ENCODE data around the gene ZFHX3. TPM values are rescaled to one million over a fixed set of nuclear protein-coding genes. Genes with fewer than 3 reads are reported as not detected.

ZFHX3 gene
- total and polyA plus RNA-seq, 4 donors, result 1.5 to 5.9 (median 3.0) TPM

- Histone ChIP-seq H3K4me3 (ENCODE audit: low read depth in 1 of 3, low read length in 3 of 3) (no peak overlapping the region), H3K27ac (ENCODE audit: low read depth in 1 of 2, low read length in 2 of 2) (no peak overlapping the region), H3K9me3 (ENCODE audit: control insufficient read depth in 4 of 4, low read length in 3 of 4) (no peaks in the 10 kb centered on the region), H3K27me3 (ENCODE audit: control insufficient read depth in 4 of 4, insufficient read depth in 4 of 4, low read length in 3 of 4) (no peaks in the 10 kb centered on the region), H3K36me3 (ENCODE audit: control insufficient read depth in 4 of 4, insufficient read depth in 3 of 4, low read depth in 1 of 4, low read length in 3 of 4) (no peaks in the 10 kb centered on the region), H3K4me1 (ENCODE audit: control insufficient read depth in 4 of 4, insufficient read depth in 4 of 4, low read length in 3 of 4) (peaks cover 11 to 18% (median 16%) of the 10 kb centered on the region in 4 donors), H3K9ac (ENCODE audit: low read depth in 1 of 2, low read length in 2 of 2) (no peak overlapping the region)
- 74% methylated on average over 7 of the region's 7 CpGs for WGBS
- no peak for DNase-seq (ENCODE audit: low spot score)
- TF ChIP-seq FOXA2 (IDR thresholded peaks at IDR 0.05) (no peak), SP1 (IDR thresholded peaks at IDR 0.05) (no peak), FOXA1 (IDR thresholded peaks at IDR 0.05) (no peak), HNF4A (conservative IDR thresholded peaks at IDR 0.05) (no peak), ATF3 (IDR thresholded peaks at IDR 0.05) (no peak), RAD21 (IDR thresholded peaks at IDR 0.05) (no peak), RXRA (IDR thresholded peaks at IDR 0.05) (no peak), GABPA (IDR thresholded peaks at IDR 0.05 in 1 of 2, conservative IDR thresholded peaks at IDR 0.05 in 1 of 2) (no peak), YY1 (IDR thresholded peaks at IDR 0.05) (no peak), HNF4G (IDR thresholded peaks at IDR 0.05) (no peak), TAF1 (conservative IDR thresholded peaks at IDR 0.05) (no peak), NR2F2 (IDR thresholded peaks at IDR 0.05) (no peak)
- TF ChIP-seq, protein P1, sequence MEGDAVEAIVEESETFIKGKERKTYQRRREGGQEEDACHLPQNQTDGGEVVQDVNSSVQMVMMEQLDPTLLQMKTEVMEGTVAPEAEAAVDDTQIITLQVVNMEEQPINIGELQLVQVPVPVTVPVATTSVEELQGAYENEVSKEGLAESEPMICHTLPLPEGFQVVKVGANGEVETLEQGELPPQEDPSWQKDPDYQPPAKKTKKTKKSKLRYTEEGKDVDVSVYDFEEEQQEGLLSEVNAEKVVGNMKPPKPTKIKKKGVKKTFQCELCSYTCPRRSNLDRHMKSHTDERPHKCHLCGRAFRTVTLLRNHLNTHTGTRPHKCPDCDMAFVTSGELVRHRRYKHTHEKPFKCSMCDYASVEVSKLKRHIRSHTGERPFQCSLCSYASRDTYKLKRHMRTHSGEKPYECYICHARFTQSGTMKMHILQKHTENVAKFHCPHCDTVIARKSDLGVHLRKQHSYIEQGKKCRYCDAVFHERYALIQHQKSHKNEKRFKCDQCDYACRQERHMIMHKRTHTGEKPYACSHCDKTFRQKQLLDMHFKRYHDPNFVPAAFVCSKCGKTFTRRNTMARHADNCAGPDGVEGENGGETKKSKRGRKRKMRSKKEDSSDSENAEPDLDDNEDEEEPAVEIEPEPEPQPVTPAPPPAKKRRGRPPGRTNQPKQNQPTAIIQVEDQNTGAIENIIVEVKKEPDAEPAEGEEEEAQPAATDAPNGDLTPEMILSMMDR (IDR thresholded peaks at IDR 0.05; ENCODE audit: low read depth, low read length, missing input control), result no peak
- TF ChIP-seq, protein P2, sequence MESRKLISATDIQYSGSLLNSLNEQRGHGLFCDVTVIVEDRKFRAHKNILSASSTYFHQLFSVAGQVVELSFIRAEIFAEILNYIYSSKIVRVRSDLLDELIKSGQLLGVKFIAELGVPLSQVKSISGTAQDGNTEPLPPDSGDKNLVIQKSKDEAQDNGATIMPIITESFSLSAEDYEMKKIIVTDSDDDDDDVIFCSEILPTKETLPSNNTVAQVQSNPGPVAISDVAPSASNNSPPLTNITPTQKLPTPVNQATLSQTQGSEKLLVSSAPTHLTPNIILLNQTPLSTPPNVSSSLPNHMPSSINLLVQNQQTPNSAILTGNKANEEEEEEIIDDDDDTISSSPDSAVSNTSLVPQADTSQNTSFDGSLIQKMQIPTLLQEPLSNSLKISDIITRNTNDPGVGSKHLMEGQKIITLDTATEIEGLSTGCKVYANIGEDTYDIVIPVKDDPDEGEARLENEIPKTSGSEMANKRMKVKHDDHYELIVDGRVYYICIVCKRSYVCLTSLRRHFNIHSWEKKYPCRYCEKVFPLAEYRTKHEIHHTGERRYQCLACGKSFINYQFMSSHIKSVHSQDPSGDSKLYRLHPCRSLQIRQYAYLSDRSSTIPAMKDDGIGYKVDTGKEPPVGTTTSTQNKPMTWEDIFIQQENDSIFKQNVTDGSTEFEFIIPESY (IDR thresholded peaks at IDR 0.05), result no peak
- TF ChIP-seq, protein P3, sequence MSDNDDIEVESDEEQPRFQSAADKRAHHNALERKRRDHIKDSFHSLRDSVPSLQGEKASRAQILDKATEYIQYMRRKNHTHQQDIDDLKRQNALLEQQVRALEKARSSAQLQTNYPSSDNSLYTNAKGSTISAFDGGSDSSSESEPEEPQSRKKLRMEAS (IDR thresholded peaks at IDR 0.05), result no peak
- TF ChIP-seq, protein P4, sequence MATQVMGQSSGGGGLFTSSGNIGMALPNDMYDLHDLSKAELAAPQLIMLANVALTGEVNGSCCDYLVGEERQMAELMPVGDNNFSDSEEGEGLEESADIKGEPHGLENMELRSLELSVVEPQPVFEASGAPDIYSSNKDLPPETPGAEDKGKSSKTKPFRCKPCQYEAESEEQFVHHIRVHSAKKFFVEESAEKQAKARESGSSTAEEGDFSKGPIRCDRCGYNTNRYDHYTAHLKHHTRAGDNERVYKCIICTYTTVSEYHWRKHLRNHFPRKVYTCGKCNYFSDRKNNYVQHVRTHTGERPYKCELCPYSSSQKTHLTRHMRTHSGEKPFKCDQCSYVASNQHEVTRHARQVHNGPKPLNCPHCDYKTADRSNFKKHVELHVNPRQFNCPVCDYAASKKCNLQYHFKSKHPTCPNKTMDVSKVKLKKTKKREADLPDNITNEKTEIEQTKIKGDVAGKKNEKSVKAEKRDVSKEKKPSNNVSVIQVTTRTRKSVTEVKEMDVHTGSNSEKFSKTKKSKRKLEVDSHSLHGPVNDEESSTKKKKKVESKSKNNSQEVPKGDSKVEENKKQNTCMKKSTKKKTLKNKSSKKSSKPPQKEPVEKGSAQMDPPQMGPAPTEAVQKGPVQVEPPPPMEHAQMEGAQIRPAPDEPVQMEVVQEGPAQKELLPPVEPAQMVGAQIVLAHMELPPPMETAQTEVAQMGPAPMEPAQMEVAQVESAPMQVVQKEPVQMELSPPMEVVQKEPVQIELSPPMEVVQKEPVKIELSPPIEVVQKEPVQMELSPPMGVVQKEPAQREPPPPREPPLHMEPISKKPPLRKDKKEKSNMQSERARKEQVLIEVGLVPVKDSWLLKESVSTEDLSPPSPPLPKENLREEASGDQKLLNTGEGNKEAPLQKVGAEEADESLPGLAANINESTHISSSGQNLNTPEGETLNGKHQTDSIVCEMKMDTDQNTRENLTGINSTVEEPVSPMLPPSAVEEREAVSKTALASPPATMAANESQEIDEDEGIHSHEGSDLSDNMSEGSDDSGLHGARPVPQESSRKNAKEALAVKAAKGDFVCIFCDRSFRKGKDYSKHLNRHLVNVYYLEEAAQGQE (IDR thresholded peaks at IDR 0.05), result no peak
These were observed 105.9 kb downstream of the ZFHX3 start for GRCh38 chr16:72942021-72942420.

DNA sequence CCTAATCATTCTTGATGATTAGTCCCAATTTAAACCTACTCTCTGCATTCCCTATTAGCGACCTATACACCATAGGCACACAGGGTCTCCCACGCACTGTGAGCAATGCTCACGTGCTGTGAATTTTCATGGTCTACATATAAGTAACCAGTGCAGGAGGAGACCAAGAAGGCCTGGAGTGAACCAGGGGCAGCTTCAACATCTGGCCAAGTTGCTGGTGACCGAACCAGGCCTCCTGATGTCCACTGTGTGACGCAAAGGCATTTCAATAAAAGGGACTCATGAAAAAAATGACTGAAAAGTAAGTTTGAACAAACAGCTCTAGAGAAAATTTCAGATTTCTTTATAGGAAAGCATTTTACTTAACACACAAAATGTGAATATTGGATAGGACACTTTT lies 107.0 kb downstream of the ZFHX3 start:
- H3K36me3 ChIP-seq (ENCODE audit: control insufficient read depth in 4 of 4, insufficient read depth in 3 of 4, low read depth in 1 of 4, low read length in 3 of 4), result peaks cover 0 to 2% (median 0%) of the 10 kb centered on the region in 4 donors
- H3K4me1 ChIP-seq (ENCODE audit: control insufficient read depth in 4 of 4, insufficient read depth in 4 of 4, low read length in 3 of 4), result peaks cover 4 to 15% (median 10%) of the 10 kb centered on the region in 4 donors
- H3K9me3 ChIP-seq (ENCODE audit: control insufficient read depth in 4 of 4, low read length in 3 of 4), result no peaks in the 10 kb centered on the region
- DNase-seq (ENCODE audit: low spot score), result no peak
- no peak overlapping the region for H3K4me3 ChIP-seq (ENCODE audit: low read depth in 1 of 3, low read length in 3 of 3)
- no peaks in the 10 kb centered on the region for H3K27me3 ChIP-seq (ENCODE audit: control insufficient read depth in 4 of 4, insufficient read depth in 4 of 4, low read length in 3 of 4)
- no peak overlapping the region for H3K9ac ChIP-seq (ENCODE audit: low read depth in 1 of 2, low read length in 2 of 2)
- WGBS, result 95% methylated on average over 5 of the region's 5 CpGs
- TF ChIP-seq JUND (IDR thresholded peaks at IDR 0.05), result no peak
- no peak for TF ChIP-seq HNF4A (conservative IDR thresholded peaks at IDR 0.05)
- no peak for TF ChIP-seq SP1 (IDR thresholded peaks at IDR 0.05)
- no peak for TF ChIP-seq EGR1 (IDR thresholded peaks at IDR 0.05; ENCODE audit: low read depth in 2 of 2)
- TF ChIP-seq RXRA (IDR thresholded peaks at IDR 0.05), result no peak
- no peak for TF ChIP-seq YY1 (IDR thresholded peaks at IDR 0.05)
- no peak for TF ChIP-seq ATF3 (IDR thresholded peaks at IDR 0.05)
- no peak overlapping the region for H3K27ac ChIP-seq (ENCODE audit: low read depth in 1 of 2, low read length in 2 of 2)

Measured in liver (tissue), 9 donors.